NCI-H2029 treated with DMSO at 0.1 percent for 48 hours (cell line): ENCODE results near the gene ACER3.
"Not testable (repeated sequence)": the region's sequence is repeated elsewhere in the genome, so short reads cannot be mapped to it uniquely, and the experiment has no call there.

Experiments used
- DNase-seq: peaks from one replicate; lab custom pipeline; 2025; lab: John Stamatoyannopoulos, UW

Gene ACER3

GRCh38 chr11:76872959-76873827 is 12.5 kb downstream of the ACER3 start:
- no peak for DNase-seq

- DNase-seq = no peak
Measured at GRCh38 chr11:76878014-76878413, 17.3 kb downstream of the ACER3 start.

- DNase-seq = no peak
Measured at GRCh38 chr11:76880314-76880713, 19.6 kb downstream of the ACER3 start.

GRCh38 chr11:76880956-76881355 is 20.2 kb downstream of the ACER3 start:
- DNase-seq = no peak

- DNase-seq = no peak
Measured at GRCh38 chr11:76885390-76886097, 24.8 kb downstream of the ACER3 start.

GRCh38 chr11:76888989-76889388 is 28.3 kb downstream of the ACER3 start:
- DNase-seq = no peak

GRCh38 chr11:76889411-76889975 is 28.8 kb downstream of the ACER3 start:
- DNase-seq = no peak

- no peak for DNase-seq
Measured at GRCh38 chr11:76890329-76890728, 29.6 kb downstream of the ACER3 start.

- no peak for DNase-seq
Measured at GRCh38 chr11:76891285-76891684, 30.6 kb downstream of the ACER3 start.

GRCh38 chr11:76891793-76892192 is 31.1 kb downstream of the ACER3 start:
- DNase-seq = no peak

GRCh38 chr11:76892306-76892705 is 31.6 kb downstream of the ACER3 start:
- no peak for DNase-seq

GRCh38 chr11:76897233-76897632 is 36.5 kb downstream of the ACER3 start:
- DNase-seq = no peak

GRCh38 chr11:76901144-76901543 is 40.4 kb downstream of the ACER3 start:
- no peak for DNase-seq

- not testable (repeated sequence) for DNase-seq
Measured at GRCh38 chr11:76901622-76902021, 40.9 kb downstream of the ACER3 start.

- DNase-seq = no peak
Measured at GRCh38 chr11:76902121-76903014, 41.6 kb downstream of the ACER3 start.

GRCh38 chr11:76903325-76903724 is 42.6 kb downstream of the ACER3 start:
- no peak for DNase-seq

GRCh38 chr11:76910620-76911414 is 50.1 kb downstream of the ACER3 start:
- DNase-seq = no peak

GRCh38 chr11:76911415-76911808 is 50.7 kb downstream of the ACER3 start:
- no peak for DNase-seq

GRCh38 chr11:76916712-76917111 is 56.0 kb downstream of the ACER3 start:
- DNase-seq = no peak

- DNase-seq = peak; percentile 23
Measured at GRCh38 chr11:76918941-76919386, 58.2 kb downstream of the ACER3 start.

GRCh38 chr11:76919467-76919866 is 58.7 kb downstream of the ACER3 start:
- no peak for DNase-seq
